ENCODE results near the gene SLC39A10.

The SLC39A10 gene

DNA sequence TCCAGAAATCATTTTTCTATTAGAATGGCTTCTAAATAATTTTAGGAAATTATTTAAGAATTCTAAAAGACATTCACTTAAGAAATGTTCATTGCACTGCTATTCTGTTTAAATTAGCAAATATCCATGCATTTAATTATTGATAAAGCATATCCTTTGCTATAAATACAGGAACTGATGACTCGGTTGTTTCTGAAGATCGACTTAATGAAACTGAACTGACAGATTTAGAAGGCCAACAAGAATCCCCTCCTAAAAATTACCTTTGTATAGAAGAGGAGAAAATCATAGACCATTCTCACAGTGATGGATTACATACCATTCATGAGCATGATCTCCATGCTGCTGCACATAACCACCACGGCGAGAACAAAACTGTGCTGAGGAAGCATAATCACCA is 59.4 kb downstream of the SLC39A10 start:
- DNase-seq (ENCODE audit: low spot score): no peak
- FAIRE-seq: no peak

DNA sequence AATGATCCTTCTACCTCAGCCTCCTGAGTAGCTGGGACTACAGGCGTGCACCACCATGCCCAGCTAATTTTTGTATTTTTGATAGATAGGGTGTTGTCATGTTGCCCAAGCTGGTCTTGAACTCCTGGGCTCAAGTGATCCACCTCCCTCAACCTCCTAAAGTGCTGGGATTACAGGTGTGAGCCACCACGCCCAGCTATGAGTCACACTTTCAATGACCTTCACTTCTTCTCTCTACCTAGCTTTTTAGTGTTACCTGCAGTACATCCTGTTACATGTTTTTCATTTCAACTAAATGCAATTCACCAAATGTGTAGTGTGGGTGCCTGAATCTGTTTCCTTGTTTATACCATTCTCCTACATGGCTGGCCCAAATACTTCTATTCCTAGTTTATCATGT is 64.0 kb downstream of the SLC39A10 start:
- FAIRE-seq (no peak), DNase-seq (ENCODE audit: low spot score) (no peak)

DNA sequence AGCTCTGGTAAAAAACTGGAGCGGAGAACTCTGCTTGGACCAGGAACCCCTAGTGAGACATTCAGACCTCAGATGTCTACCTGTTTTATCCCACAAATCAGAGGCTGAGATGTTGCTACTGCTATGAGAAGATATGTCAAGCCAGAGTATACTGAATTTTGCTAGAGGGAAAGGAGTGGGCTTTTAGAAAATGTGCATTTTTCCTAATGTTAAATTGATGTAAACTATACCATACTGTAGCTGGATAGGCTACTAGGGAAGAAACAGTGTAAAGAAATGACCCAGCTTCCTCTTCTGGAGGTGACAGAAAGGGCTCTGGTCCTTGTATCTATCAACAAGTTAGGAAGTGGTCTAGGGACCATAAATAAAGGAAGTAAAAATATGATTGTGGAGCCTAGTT is 65.0 kb downstream of the SLC39A10 start:
- no peak for FAIRE-seq
- no peak for DNase-seq (ENCODE audit: low spot score)

DNA sequence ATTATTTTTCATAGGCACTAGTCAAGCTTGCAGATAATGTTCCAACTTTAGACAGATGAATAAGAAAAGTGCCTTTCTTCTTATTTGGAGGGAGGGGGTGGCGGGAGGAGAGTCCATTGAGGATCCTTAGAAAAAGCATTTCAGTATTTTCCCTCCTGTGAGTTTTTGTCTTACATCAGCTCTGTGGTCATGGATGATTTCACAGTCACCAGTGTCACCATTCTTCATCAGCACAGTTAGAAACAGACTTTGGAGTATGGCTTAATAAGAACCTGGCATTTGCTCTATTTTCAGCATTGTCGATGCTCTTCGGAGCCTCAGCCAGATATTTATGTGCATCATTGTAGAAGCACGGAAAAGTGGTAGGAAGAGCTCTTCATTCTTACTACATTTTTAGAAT is 70.1 kb downstream of the SLC39A10 start:
- no peak for FAIRE-seq

DNA sequence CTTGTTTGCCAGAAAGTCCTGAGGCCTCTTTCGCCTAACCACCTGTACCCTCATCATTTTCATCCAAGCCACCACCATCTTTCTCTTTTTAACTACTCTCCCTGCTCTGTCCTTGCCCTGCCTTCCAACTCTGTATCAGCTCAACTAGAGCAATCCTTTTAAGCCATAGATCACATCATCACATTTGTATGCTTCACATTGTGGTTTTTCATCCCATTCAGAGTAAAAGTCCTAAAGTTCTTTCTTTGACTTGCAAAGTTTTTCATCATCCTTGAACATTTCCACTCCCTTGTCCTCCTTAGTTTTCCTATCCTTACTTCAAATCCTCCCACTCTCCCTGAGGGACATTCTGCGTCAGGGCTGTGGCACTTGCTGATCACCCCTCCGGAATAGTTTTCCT is 73.9 kb downstream of the SLC39A10 start:
- FAIRE-seq: no peak
- no peak for DNase-seq (ENCODE audit: low spot score)

More for the DNA sequence above, 70.1 kb downstream of the SLC39A10 start:
- no peak for DNase-seq (ENCODE audit: low spot score)

DNA sequence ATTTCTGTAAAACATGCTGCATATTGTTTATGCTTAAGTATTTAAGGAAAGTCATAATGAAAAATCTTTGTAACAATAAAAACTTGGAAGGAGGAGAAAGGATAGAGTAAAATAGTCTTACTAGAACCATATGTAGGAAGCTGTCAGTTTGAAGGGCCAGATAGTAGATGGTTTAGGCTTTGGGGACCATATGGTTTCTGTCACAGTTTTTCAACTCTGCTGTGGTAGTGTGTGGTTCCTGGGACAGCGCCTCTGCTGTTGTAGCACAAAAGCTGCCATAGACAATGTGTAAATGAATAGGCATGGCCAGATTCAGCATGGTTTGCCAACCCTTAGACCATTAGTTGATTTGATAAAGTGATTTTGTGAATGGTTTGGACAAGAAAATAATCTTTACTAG is 75.5 kb downstream of the SLC39A10 start:
- FAIRE-seq (no peak), DNase-seq (ENCODE audit: low spot score) (no peak)

DNA sequence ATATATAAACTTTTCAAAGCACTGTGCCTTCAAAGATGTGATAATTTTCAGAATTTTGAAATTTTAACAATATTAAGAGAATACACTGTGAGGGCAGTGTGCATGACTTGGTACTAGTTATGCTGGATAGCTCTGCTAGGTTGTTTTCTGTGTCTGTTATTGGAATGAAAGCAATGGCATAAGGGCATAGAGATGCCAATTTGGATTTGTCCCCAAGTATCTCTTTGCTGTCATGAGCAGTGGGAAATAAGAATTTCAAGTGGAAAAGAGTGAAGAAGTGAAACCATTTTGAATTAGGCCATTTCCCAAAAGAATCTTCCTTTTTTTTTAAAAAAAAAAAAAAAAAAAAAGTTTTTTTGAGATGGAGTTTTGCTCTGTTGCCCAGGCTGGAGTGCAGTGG is 76.8 kb downstream of the SLC39A10 start:
- FAIRE-seq (no peak), DNase-seq (ENCODE audit: low spot score) (no peak)

DNA sequence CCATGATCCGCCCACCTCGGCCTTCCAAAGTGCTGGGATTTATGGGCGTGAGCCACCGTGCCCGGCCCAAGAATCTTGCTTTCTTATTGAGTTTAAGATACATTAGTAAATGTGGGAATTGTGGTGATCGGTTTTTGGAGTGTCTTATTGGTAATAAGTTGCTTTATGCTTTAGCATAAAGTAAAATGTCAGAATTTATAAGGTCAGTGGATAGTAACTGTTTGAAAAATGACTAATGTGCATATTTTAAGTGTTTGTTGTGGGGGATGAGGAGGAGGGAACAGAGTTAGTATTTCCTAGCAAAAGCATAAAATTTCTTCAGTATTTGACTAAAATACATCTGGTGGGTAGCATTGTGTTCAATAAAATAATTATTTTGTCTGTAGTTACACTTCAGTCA is 77.4 kb downstream of the SLC39A10 start:
- DNase-seq (ENCODE audit: low spot score): no peak
- no peak for FAIRE-seq

DNA sequence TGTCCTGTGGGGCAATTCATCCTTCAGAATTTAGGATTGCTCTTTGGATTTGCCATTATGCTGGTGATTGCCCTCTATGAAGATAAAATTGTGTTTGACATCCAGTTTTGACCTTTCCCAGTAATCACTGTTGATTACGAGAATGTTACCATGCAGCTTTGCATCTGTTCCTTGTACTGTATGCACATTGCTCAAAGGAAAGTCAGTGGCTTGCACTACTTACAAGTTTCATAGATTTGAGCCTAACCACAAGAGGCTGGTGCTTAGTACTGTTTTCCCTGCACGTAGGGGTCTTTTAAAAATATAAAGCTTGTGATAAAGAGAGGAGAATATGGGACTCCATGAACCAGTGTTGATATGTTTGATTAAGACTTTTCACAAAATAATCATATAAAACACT is 77.9 kb downstream of the SLC39A10 start:
- DNase-seq (ENCODE audit: low spot score): no peak
- no peak for FAIRE-seq

DNA sequence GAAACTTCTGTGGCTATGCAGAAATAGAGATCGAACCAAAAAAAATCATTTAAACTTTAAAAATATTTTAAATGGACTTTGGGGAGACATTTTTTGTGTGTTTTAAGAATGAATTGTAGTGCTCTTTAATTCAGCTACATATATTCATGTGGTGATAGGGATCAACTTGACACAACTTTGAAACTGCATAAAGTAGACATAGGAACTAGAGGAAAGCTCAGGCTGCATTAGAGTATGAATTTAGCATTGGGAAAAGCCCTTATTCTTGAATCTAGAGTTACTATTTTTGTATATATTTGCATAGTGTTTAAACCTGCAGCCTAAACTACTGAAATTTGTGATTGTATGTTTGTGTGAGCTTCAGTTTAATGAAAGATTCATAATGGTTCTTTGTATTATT is 78.3 kb downstream of the SLC39A10 start:
- FAIRE-seq (no peak), DNase-seq (ENCODE audit: low spot score) (no peak)

DNA sequence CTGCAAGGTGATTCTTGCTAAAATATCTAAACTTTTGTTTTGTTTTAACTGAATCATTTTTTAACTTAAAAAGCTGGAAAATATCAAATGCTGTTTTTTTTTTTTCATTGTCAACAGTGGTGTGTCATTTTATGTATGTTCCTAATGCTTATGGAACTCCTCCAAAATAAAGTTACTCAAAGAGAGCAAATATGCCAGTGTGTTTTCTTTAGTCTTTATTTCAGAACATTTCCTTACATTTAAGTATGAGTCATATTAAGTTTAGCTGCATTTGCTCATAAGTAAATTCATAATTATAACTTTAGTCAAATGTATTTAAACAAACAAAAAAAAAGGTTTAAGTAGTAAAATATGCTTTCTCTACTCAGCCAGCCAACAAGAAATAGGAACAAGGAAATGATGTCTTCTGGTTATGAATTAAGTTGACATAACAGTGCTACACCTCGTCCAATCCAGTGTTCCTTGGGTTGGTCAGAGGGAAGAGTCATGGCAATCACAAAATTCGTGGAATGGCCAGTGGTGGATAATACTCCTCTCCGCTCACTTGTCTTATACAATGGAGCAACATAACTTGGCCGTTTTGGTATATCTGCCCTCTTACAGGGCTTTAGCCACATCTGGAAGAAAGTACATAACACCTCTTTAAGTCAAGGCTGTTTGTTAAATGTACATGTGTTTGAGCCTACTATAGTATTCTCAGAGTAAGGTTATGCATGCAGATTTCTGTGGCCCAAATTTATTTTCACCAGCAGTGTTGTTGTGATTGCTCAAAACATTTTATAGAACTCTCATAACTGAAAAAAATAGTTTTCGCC is 80.7 kb downstream of the SLC39A10 start:
- DNase-seq (ENCODE audit: low spot score) (no peak), FAIRE-seq (no peak)

DNA sequence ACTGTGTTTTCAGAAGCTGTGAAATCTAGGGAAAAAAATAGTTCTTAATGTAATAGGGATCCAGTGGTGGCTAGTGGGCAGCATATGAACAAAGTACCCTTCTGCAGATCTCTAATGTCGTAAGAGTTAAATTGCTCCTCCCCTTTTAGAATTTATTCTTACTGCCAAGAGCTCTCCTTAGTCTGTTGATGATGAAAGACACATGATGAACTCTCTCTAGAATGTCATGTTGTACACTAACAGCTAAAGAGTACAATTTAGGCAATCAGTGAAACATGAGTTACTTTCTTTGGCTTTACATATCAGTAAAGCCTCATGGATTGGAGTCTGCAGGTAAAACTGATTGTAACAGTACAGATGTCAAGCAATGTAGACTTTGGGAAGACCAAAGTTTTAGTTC is 84.2 kb downstream of the SLC39A10 start:
- DNase-seq (ENCODE audit: low spot score) (no peak), FAIRE-seq (no peak)

DNA sequence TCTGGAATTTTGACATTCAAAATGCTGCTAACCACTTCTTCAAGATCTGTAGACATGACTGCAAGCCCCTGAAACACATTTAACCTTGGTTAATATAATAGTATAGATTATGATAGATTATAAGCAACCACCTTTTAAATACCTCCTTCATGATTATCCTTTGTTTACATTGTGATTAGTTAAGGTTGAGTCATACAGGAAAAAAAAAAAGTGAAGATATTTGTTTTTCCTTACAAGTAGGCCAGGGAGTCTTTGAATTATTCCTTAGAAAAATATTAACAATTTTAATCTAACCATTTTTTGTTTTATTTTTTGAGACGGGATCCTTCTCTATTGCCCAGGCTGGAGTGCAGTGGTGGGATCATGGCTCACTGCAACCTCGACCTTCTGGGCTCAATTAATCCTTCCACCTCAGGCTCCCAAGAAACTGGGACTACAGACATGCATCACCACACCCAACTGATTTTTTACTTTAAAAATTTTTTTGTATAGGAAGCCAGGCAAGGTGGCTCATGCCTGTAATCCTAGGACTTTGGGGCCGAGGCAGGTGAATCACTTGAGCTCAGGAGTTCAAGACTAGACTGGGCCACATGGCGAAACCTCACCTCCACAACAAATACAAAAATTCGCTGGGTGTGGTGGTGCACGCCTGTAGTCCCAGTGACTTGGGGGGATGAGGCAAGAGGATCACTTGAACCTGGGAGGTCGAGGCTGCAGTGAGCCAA is 99.4 kb downstream of the SLC39A10 start:
- DNase-seq (ENCODE audit: low spot score) (no peak), FAIRE-seq (no peak)

DNA sequence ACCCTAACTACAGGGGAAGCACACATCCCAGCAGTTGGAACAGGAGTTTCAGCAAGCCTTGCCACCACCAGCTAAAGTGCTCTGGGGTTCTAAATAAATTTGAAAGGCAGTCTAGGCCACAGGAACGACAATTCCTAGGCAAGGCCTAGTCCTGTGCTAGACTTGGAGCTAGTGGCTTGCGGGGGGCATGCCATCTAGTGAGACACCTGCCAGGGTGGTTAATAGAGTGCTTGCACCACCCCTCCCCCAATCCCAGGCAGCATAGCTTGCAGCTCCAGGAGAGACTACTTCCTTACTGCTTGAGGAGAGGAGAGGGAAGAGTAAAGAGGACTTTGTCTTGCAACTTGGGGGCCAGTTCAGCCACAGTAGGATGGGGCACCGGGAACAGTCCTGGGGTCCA is 101.8 kb downstream of the SLC39A10 start:
- no peak for FAIRE-seq
- DNase-seq (ENCODE audit: low spot score): no peak

DNA sequence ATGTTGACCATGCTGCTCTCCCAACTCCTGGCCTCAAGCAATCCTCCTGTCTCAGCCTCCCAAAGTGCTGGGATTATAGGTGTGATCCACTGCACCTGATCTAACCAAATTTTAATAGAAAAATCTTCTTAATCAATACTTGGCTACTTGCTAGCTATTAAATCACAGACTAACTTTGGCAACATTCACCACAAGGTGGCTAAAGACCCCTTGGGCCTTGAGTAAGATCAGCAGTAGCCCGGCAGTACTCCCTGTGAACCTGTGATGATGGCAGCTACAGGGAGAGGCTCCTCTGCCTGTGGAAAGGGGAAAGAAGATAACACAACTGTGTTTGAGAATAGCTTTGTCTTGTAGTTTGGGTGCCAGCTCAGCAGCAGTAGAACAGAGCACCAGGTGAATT is 102.9 kb downstream of the SLC39A10 start:
- FAIRE-seq (no peak), DNase-seq (ENCODE audit: low spot score) (no peak)

DNA sequence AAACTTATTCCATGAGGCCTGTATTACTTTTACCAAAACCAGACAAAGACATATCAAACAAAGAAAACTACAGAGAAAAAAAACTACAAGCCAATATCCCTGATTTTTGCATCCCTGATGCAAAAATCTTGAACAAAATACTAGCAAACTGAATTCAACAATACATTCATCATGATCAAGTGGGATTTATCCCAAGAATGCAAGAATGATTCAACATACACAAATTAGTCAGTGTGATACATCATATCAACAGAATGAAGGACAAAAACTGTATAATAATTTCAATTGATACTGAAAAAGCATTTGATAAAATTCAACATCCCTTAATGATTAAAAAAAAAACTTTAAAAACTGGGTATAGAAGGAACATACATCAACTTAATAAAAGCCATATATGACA is 106.8 kb downstream of the SLC39A10 start:
- DNase-seq (ENCODE audit: low spot score) (no peak), FAIRE-seq (no peak)

DNA sequence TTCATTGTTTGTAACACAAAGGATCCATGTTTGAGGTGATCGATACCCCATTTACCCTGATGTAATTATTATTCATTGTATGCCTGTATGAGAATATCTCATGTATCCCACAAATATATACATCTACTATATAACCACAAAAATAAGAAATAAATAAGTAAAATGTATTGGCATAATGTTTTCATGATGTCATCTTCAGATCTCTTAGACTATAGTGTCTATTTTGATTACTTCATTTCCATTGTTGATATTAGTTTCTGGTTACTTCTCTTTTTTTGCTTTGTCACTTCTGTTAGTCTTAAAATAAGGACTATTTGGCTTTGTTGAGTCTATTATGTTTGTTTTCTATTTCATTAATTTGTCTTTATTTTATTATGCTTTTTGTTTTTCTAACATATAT is 109.7 kb downstream of the SLC39A10 start:
- no peak for DNase-seq (ENCODE audit: low spot score)
- no peak for FAIRE-seq

DNA sequence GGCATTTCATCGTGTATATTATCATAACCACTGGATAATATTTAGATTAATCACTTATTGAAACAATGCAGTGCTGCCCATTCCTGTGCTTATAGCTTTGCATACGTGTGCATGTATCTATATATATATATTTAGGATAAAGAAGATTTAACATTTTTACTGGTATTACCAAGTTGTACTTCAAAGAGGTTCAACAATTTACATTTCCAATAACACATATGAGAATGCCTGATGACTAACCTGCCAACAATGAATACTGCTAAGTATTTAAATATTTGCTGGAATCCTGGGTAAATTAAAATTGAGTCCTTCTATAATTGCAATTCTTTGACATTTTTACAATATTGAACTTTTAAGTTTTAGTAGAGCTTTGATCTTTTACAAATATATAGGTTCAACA is 111.4 kb downstream of the SLC39A10 start:
- no peak for FAIRE-seq
- no peak for DNase-seq (ENCODE audit: low spot score)

DNA sequence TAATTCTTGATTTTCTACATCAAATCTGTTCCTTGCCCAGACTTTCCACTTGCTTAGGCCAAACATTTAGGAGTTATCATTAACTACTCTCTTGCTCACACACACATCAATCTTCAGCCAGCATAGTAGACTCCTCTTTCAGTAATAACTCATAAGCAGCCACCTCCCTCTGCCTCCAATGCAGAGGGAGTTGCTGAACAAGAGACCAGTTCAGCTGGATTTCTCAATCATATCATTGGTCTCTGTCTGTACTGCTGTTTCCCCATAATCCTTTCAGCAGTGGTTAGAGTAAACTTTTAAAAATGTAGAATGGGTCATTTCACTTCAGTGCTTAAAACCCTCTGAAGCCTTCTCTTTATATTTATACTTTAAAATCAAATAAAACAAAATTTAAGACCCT is 112.9 kb downstream of the SLC39A10 start:
- FAIRE-seq: no peak
- no peak for DNase-seq (ENCODE audit: low spot score)

DNA sequence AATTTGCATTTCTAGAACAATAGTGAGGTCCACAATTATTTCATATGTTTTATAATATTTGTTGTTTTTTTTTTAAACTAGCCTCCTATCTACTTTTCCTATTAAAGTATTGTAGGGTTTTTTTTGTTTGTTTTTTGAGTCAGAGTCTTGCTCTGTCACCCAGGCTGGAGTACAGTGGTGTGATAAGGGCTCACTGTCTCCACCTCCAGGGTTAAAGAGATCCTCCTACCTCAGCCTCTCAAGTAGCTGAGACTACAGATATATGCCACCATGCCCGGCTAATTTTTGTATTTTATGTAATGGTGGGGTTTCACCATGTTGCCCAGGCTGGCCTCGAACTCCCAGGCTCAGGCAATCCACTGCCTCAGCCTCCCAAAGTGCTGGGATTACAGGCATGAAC is 122.5 kb downstream of the SLC39A10 start:
- DNase-seq (ENCODE audit: low spot score): no peak
- FAIRE-seq: no peak

DNA sequence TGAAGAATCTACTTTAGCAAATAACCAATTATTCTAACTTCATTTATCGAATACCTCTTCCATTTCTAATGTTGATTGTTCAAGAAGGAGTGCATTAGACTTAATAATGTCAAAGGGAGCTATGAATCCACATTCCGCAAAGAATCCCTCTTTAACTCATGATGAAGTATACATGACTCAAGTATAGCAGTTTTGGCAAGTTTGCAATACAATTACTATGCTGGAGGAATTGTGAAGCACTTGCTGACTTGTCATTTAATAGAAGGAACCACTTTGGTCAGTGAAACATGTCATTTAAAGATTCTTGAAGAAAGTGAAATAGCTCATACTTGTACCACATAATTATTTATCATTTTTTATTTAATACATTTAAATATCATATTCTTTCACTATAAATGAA is 125.1 kb downstream of the SLC39A10 start:
- FAIRE-seq (no peak), DNase-seq (ENCODE audit: low spot score) (no peak)
